ENCODE measurements around the gene CFAP99. TPM values are rescaled to one million over a fixed set of nuclear protein-coding genes. Genes with fewer than 3 reads are reported as not detected.

CFAP99 gene
- total and polyA plus RNA-seq, 8 donors, result 0.28 to 1.6 (median 0.70) TPM

GRCh38 chr4:2432991-2433530, 14.3 kb downstream of the CFAP99 start:
- Histone ChIP-seq H3K27ac (no peak overlapping the region), H3K4me3 (no peak overlapping the region), H3K27me3 (no peaks in the 10 kb centered on the region), H3K36me3 (no peaks in the 10 kb centered on the region), H3K4me1 (peaks cover 0 to 3% (median 0%) of the 10 kb centered on the region in 3 donors), H3K9me3 (no peaks in the 10 kb centered on the region)
- no peak for TF ChIP-seq CTCF (IDR thresholded peaks at IDR 0.05)
- ATAC-seq (no peak), FAIRE-seq (no peak), DNase-seq (peak in 1 of 6 donors; percentile 63)
- 78 to 80% methylated on average over 20 of the region's 20 CpGs for WGBS, 2 donors
- intact Hi-C loops (cut with DNase I), result no loop called here

DNA sequence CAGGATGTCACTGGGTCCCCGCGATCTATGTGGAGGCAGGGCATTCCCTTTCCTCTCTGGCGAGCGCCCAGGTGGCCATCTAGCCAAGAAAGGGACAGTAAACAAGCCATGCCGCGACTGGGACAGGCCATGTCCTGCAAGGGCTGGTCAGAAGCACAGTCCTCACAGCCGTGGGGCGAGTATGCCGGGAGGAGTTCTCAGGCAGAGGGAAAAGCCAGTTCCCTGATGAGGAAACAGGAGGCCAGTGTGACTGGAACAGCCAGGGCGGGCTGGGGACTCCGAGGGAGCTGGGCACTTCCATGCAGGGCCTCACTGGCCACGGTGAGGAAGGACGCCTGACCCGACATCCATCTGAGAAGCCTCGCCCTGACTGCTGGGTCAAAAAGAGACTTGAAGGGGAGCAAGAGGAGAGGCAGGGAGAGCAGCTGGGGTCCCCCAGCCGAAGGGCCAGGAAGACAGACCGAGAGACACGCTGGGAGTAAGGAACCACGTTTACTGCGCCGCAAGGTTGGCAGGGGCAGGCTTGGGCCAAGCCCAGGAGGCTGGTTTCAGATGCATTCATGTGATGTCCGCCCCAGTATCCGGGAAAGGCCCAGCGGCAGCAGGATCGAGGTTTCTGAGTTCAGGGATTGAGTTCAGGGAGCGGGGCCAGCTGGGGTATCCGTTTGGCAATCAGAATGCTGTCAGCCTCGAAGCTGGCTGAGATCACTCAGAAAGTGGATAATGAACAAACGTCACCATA, 15.0 kb downstream of the CFAP99 start:
- TF ChIP-seq CTCF (IDR thresholded peaks at IDR 0.05), result no peak
- Histone ChIP-seq H3K27ac (no peak overlapping the region), H3K4me3 (no peak overlapping the region), H3K9me3 (no peaks in the 10 kb centered on the region), H3K27me3 (no peaks in the 10 kb centered on the region), H3K4me1 (peaks cover 0 to 3% (median 0%) of the 10 kb centered on the region in 3 donors), H3K36me3 (no peaks in the 10 kb centered on the region)
- ATAC-seq (no peak), DNase-seq (peak in 1 of 6 donors; percentile 75), FAIRE-seq (no peak)
- WGBS, 2 donors, result 71 to 73% methylated on average over 27 to 29 of the region's 29 CpGs
- intact Hi-C loops (cut with DNase I), result no loop called here

DNA sequence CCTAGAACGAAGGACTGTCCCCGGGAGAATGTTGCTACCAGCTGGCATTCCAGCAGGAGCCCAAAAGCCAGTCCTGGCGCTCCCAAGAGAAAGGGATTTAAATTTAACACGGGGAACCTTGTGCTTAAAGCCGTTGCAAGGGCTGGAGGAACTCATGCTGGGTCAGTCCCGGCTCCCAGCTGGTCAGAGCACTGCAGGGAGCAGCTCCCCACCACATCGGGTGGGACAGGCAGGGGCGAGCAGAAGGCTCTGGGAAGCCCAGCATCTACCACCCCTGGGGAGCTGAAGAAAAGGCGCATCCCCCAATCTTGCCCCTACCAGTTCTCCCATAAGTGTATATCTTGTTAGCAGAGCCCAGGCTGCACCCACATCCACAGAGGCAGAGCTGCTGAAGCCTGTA, 15.7 kb downstream of the CFAP99 start:
- H3K9me3 ChIP-seq, result no peaks in the 10 kb centered on the region
- ATAC-seq (no peak), FAIRE-seq (no peak), DNase-seq (no peak)
- no peaks in the 10 kb centered on the region for H3K36me3 ChIP-seq
- no peaks in the 10 kb centered on the region for H3K4me1 ChIP-seq
- 62 to 67% methylated on average over 9 of the region's 9 CpGs for WGBS, 2 donors
- intact Hi-C loops (cut with DNase I), result no loop called here
- no peaks in the 10 kb centered on the region for H3K27me3 ChIP-seq
- no peak for TF ChIP-seq CTCF (IDR thresholded peaks at IDR 0.05)
- H3K27ac ChIP-seq, result no peak overlapping the region
- no peak overlapping the region for H3K4me3 ChIP-seq

DNA sequence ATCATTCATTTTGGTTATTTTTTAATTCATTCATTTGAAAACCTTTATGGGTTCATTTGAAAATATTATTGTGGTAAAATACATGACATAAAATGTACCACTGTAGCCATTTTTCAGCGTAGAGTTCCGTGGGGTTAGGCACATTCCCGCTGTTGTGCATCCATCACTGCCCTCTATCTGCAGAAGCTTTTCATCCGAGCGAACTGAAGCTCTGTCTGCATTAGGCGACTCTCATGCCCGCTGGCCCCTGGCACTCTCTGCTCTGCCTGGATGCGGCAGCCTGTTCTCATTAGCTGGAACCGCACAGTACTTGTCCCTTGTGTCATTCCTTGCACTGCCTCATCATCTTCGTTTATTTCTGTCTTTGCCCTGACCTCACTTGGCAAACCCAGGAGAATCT, 17.5 kb downstream of the CFAP99 start:
- Histone ChIP-seq H3K27ac (no peak overlapping the region), H3K4me1 (no peaks in the 10 kb centered on the region), H3K27me3 (no peaks in the 10 kb centered on the region), H3K36me3 (no peaks in the 10 kb centered on the region), H3K9me3 (no peaks in the 10 kb centered on the region), H3K4me3 (no peak overlapping the region)
- TF ChIP-seq CTCF (IDR thresholded peaks at IDR 0.05), result no peak
- FAIRE-seq, result no peak
- WGBS, 2 donors, result 61 to 67% methylated on average over 10 of the region's 10 CpGs
- peak in 2 of 4 donors; percentile 26 to 44 for ATAC-seq
- intact Hi-C loops (cut with DNase I), result no loop called here
- no peak for DNase-seq

Data from pancreas (tissue), 10 donors.